Spleen (tissue), 7 donors: ENCODE measurements around the gene SPATC1L.

Experiments
- CTCF ChIP-seq, 11 experiments: fragments of 200-600 bp in 7 of 11; fragments of 450-650 bp in 4 of 11; sonication (generic) in 4 of 11; IDR thresholded peaks in 8 of 11; conservative IDR thresholded peaks in 3 of 11; 1 replicate in 7 of 11; 2 replicates in 4 of 11; pipeline versions ENCODE4 v1.4.0 to v1.8.0; 2016 to 2021; ENCODE audit warnings: antibody characterized with exemption in 11 of 11, inconsistent platforms in 4 of 11, mild to moderate bottlenecking in 1 of 11
- POLR2A ChIP-seq, 3 donors: fragments of 450-650 bp; IDR thresholded peaks; one replicate each; pipeline ENCODE4 v1.5.1; 2017; ENCODE audit warnings: antibody characterized with exemption in 3 of 3, mild to moderate bottlenecking in 1 of 3
- donor health status: DM: no; HTN: no; CAD: no; lungs with moderate emphysema.
- donor health status: DM: no; HTN: no; CAD: no.
- donor health status: DM: no; HTN: no; CAD: no.

DNA sequence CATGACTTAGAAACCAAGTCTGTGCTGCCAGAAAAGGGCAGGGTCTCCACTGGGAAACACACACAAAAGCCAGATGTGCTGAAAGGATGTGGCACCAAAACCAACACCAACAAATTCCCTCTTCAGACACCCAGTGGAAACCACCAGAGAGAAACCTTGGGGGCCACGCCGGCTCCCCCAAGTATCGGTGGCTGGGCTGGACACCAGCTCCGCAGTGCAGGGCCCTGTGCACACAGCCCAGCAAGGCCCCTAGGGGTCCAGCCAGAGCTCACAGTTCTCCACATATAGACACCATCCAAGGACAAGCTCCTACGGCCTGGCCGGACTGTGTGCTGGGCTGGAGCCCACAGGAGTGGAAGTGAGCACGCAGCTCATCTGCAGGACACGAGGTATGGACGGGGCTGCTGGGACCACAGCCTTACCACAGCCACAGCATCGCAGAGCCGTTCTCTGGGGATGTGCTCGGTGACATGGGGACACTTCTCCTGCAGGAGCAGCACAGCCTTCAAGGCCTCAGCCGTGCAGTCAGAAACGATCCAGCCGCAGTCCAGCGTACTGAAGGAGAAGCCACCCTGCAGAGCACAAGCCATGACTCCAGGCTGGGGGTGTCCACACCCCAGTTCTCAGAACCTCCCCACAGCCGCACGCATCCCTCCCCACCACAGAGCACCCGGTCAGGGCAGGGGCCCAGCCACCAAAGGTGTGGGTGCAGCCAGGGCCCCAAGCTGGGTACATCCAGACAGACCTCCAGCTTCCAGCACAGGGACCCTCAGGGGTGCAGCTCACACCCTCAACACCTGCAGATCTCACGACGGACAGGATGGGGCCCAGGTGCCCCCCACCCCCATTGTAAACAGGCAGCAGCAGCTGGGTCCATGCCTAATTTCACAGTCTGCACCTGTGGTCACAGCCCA lies 23.0 kb upstream of the SPATC1L start:
- no peak for TF ChIP-seq POLR2A (IDR thresholded peaks at IDR 0.05)
- TF ChIP-seq CTCF (IDR thresholded peaks at IDR 0.05 in 8 of 11, conservative IDR thresholded peaks at IDR 0.05 in 3 of 11): no peak
